SK-N-SH (cell line): ENCODE data around the gene GAMT. TPM values are rescaled to one million over a fixed set of nuclear protein-coding genes. Genes with fewer than 3 reads are reported as not detected.

Experiments
- CTCF ChIA-PET: fragments of 300-600, 350-600 bp; formaldehyde crosslinking; extraction: SDS; loops from one replicate; lab custom pipeline; 2021; lab: Yijun Ruan, JAX
- POLR2A ChIA-PET: fragments of 350-600 bp; sonication (Branson Sonifier 250); formaldehyde crosslinking; extraction: SDS; loops from one replicate; lab custom pipeline; 2020; ENCODE audit warnings: antibody characterized with exemption, inconsistent platforms; lab: Yijun Ruan, JAX
- DNase-seq: peaks from one replicate; pipeline ENCODE4 v3.0.0; 2012
- H2AFZ ChIP-seq: fragments of 200-600 bp; sonication (generic); 2 replicates; pipeline ENCODE4 v1.8.1; 2016; ENCODE audit warnings: antibody characterized with exemption, mild to moderate bottlenecking, low read depth
- H3F3A ChIP-seq: fragments of 200-600 bp; sonication (generic); replicated peaks from 2 replicates; pipeline ENCODE3; 2016; ENCODE audit warnings: antibody characterized with exemption, mild to moderate bottlenecking; ENCODE audit not compliant: insufficient read depth
- H3K27ac ChIP-seq, 2 experiments: fragments of 200-500 bp in 1 of 2; fragments of 200-600 bp in 1 of 2; sonication (Bioruptor generic) in 1 of 2; sonication (generic), shearing (Covaris generic) in 1 of 2; 2 replicates each; pipeline versions ENCODE4 v1.5.1 to v1.6.1; 2014 to 2016; ENCODE audit warnings: low read depth in 2 of 2, inconsistent platforms in 1 of 2, low read length in 1 of 2, mild to moderate bottlenecking in 1 of 2, mixed read lengths in 1 of 2
- H3K27me3 ChIP-seq: fragments of 200-600 bp; sonication (generic), shearing (Covaris generic); 2 replicates; pipeline ENCODE4 v1.6.1; 2016; ENCODE audit warnings: mixed run types; ENCODE audit not compliant: insufficient read depth
- H3K36me3 ChIP-seq, 2 experiments: fragments of 200-500 bp in 1 of 2; fragments of 200-600 bp in 1 of 2; sonication (Bioruptor generic) in 1 of 2; sonication (generic) in 1 of 2; replicated peaks in 1 of 2; 2 replicates each; pipeline versions ENCODE3 to v1.5.1; 2014 to 2016; ENCODE audit warnings: low read length in 1 of 2, mild to moderate bottlenecking in 1 of 2; ENCODE audit not compliant: insufficient read depth in 2 of 2, control insufficient read depth in 1 of 2
- H3K4me1 ChIP-seq, 2 experiments: fragments of 200-500 bp in 1 of 2; fragments of 200-600 bp in 1 of 2; sonication (Bioruptor generic) in 1 of 2; sonication (generic), shearing (Covaris generic) in 1 of 2; 2 replicates each; pipeline versions ENCODE4 v1.5.1 to v1.6.1; 2014 to 2016; ENCODE audit warnings: low read depth in 1 of 2, low read length in 1 of 2, mixed run types in 1 of 2; ENCODE audit not compliant: insufficient read depth in 2 of 2, control insufficient read depth in 1 of 2
- H3K4me2 ChIP-seq: fragments of 200-600 bp; sonication (generic), shearing (Covaris generic); 2 replicates; pipeline ENCODE4 v1.6.1; 2017; ENCODE audit warnings: mixed run types
- H3K4me3 ChIP-seq, 2 experiments: fragments of 200-500 bp in 1 of 2; fragments of 200-600 bp in 1 of 2; sonication (Bioruptor generic) in 1 of 2; sonication (generic), shearing (Covaris generic) in 1 of 2; 2 replicates each; pipeline versions ENCODE4 v1.5.1 to v1.8.1; 2014 to 2016; ENCODE audit warnings: low read depth in 2 of 2, inconsistent platforms in 1 of 2, low read length in 1 of 2, mild to moderate bottlenecking in 1 of 2, mixed read lengths in 1 of 2, moderate library complexity in 1 of 2
- H3K79me2 ChIP-seq: fragments of 200-600 bp; sonication (generic); 2 replicates; pipeline ENCODE4 v1.8.1; 2017; ENCODE audit warnings: mild to moderate bottlenecking; ENCODE audit not compliant: insufficient read depth
- H3K9ac ChIP-seq: fragments of 200-600 bp; sonication (generic); 2 replicates; pipeline ENCODE4 v1.6.1; 2017; ENCODE audit warnings: mixed run types
- H3K9me2 ChIP-seq: fragments of 200-600 bp; sonication (generic); 2 replicates; pipeline ENCODE4 v1.6.1; 2017; ENCODE audit warnings: mixed run types
- H3K9me3 ChIP-seq: fragments of 200-600 bp; sonication (generic); 2 replicates; pipeline ENCODE4 v1.6.1; 2017; ENCODE audit warnings: mixed run types, mild to moderate bottlenecking, moderate library complexity
- H4K20me1 ChIP-seq: fragments of 200-600 bp; sonication (generic); 2 replicates; pipeline ENCODE4 v1.6.1; 2017; ENCODE audit warnings: mild to moderate bottlenecking, mixed run types; ENCODE audit not compliant: insufficient read depth
- CHD2 ChIP-seq: fragments of 150-350 bp; IDR thresholded peaks from 2 replicates; pipeline ENCODE4 v1.6.1; 2018; ENCODE audit warnings: low read length; ENCODE audit not compliant: partially characterized antibody
- ELF1 ChIP-seq: IDR thresholded peaks from 2 replicates; pipeline ENCODE4 v1.4.0; 2012
- EP300 ChIP-seq, 2 experiments: IDR thresholded peaks; 2 replicates each; pipeline versions ENCODE4 v1.4.0 to v1.6.1; 2012; ENCODE audit warnings: borderline replicate concordance in 1 of 2, low read depth in 1 of 2, low read length in 1 of 2
- FOXM1 ChIP-seq: IDR thresholded peaks from 2 replicates; pipeline ENCODE4 v1.4.0; 2012; ENCODE audit warnings: low read depth, mild to moderate bottlenecking
- GABPA ChIP-seq: IDR thresholded peaks from 2 replicates; pipeline ENCODE4 v1.4.0; 2012; ENCODE audit warnings: low read depth, mild to moderate bottlenecking
- GATA2 ChIP-seq: sonication (generic); formaldehyde crosslinking; IDR thresholded peaks from 2 replicates; pipeline ENCODE4 v1.5.0; 2020; ENCODE audit warnings: mild to moderate bottlenecking, missing genetic modification reagents
- IRF3 ChIP-seq: fragments of 150-350 bp; IDR thresholded peaks from 2 replicates; pipeline ENCODE4 v1.6.1; 2016; ENCODE audit warnings: mild to moderate bottlenecking, low read depth, low read length
- JUND ChIP-seq: IDR thresholded peaks from 2 replicates; pipeline ENCODE4 v1.4.0; 2012
- MAX ChIP-seq: IDR thresholded peaks from 2 replicates; pipeline ENCODE4 v1.4.0; 2012; ENCODE audit warnings: low read depth
- MEF2A ChIP-seq: IDR thresholded peaks from 2 replicates; pipeline ENCODE4 v1.4.0; 2012; ENCODE audit warnings: low read depth, borderline replicate concordance
- NFIC ChIP-seq: IDR thresholded peaks from 2 replicates; pipeline ENCODE4 v1.4.0; 2012; ENCODE audit warnings: borderline replicate concordance
- POLR2AphosphoS5 ChIP-seq: IDR thresholded peaks from 2 replicates; pipeline ENCODE4 v1.6.1; 2012; ENCODE audit warnings: low read depth, low read length
- RAD21 ChIP-seq: IDR thresholded peaks from 2 replicates; pipeline ENCODE4 v1.6.1; 2012; ENCODE audit warnings: mild to moderate bottlenecking, low read length
- RCOR1 ChIP-seq: fragments of 150-350 bp; IDR thresholded peaks from 2 replicates; pipeline ENCODE4 v1.6.1; 2017; ENCODE audit warnings: antibody characterized with exemption, low read length
- REST ChIP-seq: IDR thresholded peaks from 2 replicates; pipeline ENCODE4 v1.6.1; 2012; ENCODE audit warnings: mild to moderate bottlenecking, low read depth, low read length, moderate library complexity
- RFX5 ChIP-seq: IDR thresholded peaks from 2 replicates; pipeline ENCODE4 v1.6.1; 2012; ENCODE audit warnings: mild to moderate bottlenecking, improper control_type of control experiment, low read length
- TCF12 ChIP-seq: IDR thresholded peaks from 2 replicates; pipeline ENCODE4 v1.4.0; 2012
- YY1 ChIP-seq: IDR thresholded peaks from 2 replicates; pipeline ENCODE4 v1.4.0; 2012; ENCODE audit warnings: low read depth, mild to moderate bottlenecking
- WGBS: methylation state at CpG from one replicate; pipeline ENCODE4 v1.1.6; 2017; ENCODE audit warnings: low lambda C conversion rate; 5-methylcytosine and 5-hydroxymethylcytosine counted together
- polyA plus RNA-seq, 3 experiments: library from polyadenylated mRNA; depleted of rRNA; stranded (reverse); fragments of >200 nt; gene quantifications; 2 replicates each; pipeline ENCODE4 v1.2.3, GENCODE V29; 2012

GAMT gene
- polyA plus RNA-seq, 1 of the 3 experiments (the other 2 are of a cell fraction): 85.3 TPM

GRCh38 chr19:1351381-1351851 is 49.9 kb downstream of the GAMT start (continued):
- TF ChIP-seq REST (no peak), GABPA (no peak), POLR2AphosphoS5 (no peak), EP300 (IDR thresholded peaks at IDR 0.05; ENCODE audit: borderline replicate concordance in 1 of 2, low read depth in 1 of 2, low read length in 1 of 2) (no peak), JUND (no peak), CHD2 (no peak), RCOR1 (no peak), TCF12 (peak; percentile 73), RAD21 (no peak), IRF3 (no peak), MEF2A (no peak), FOXM1 (no peak), NFIC (no peak), GATA2 (CRISPR knock-in tag) (no peak), RFX5 (0 out of 2 replicates have a peak, but pooled peaks have one; percentile 5), MAX (no peak)

GRCh38 chr19:1350867-1351266 is 50.5 kb downstream of the GAMT start:
- Histone ChIP-seq H3K27me3 (no peaks in the 10 kb centered on the region), H3K4me2 (no peak overlapping the region), H3F3A (peaks cover 3% of the 10 kb centered on the region), H3K27ac (peak overlapping the region in 1 of 2 experiments; percentile 48; a peak in 2 of 4 replicates), H4K20me1 (no peaks in the 10 kb centered on the region), H3K4me3 (no peak overlapping the region), H3K4me1 (peaks cover 0 to 18% of the 10 kb centered on the region in 2 experiments; a peak in 2 of 4 replicates), H3K9me2 (no peaks in the 10 kb centered on the region), H3K79me2 (peaks cover 4% of the 10 kb centered on the region; the same call in 1 of the 2 replicates), H3K36me3 (no peaks in the 10 kb centered on the region), H3K9ac (no peak overlapping the region), H2AFZ (peak overlapping the region; percentile 77; the same call in 1 of the 2 replicates), H3K9me3 (no peaks in the 10 kb centered on the region)
- ChIA-PET CTCF (interaction anchor here (1.0 to 1.5 kb wide), 2 partner anchors 35 to 36 kb away, joined by 5 read pairs; no protein-coding TSS in a partner anchor), POLR2A (interaction anchor here (1.0 kb wide), 1 partner anchor 82 kb away, joined by 4 read pairs; the partner anchor contains the start of gene CIRBP)
- peak; percentile 66 for DNase-seq
- TF ChIP-seq EP300 (IDR thresholded peaks at IDR 0.05; ENCODE audit: borderline replicate concordance in 1 of 2, low read depth in 1 of 2, low read length in 1 of 2): no peak
- no peak for TF ChIP-seq CHD2
- no peak for TF ChIP-seq MEF2A
- no peak for TF ChIP-seq YY1
- TF ChIP-seq ELF1: no peak
- no peak for TF ChIP-seq RAD21
- TF ChIP-seq FOXM1: no peak
- WGBS: 53% methylated on average over 5 of the region's 5 CpGs
